ENCODE data around the gene SLC43A1. TPM values are rescaled to one million over a fixed set of nuclear protein-coding genes. Genes with fewer than 3 reads are reported as not detected.

SLC43A1 gene
- total and polyA plus RNA-seq, 2 experiments from 2014 or later = 19.6 to 49.7 TPM

DNA sequence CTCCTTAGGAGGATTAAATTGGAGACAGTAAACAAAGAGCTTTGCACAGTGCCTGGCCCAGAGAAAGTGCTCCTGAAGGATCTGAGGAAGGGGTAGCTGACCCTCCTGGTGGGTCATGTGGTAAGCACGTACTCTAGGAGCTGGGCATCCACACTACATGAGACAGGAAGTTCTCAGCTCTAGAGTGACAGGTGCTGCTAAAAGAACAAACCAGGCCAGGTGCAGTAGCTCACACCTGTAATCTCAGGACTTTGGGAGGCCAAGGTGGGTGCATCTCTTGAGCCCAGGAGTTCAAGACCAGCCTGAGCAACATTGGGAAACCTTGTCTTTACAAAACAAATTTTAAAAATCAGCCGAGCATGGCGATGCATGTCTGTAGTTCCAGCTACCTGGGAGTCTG, 13.1 kb downstream of the SLC43A1 start:
- Histone ChIP-seq H3K4me2 (no peak overlapping the region), H3K79me2 (replicated peaks; ENCODE audit: insufficient read depth) (peaks cover 28% of the 10 kb centered on the region), H3K36me3 (ENCODE audit: insufficient read depth) (no peaks in the 10 kb centered on the region), H3K27me3 (ENCODE audit: insufficient read depth) (no peaks in the 10 kb centered on the region), H3K4me3 (no peak overlapping the region), H4K20me1 (replicated peaks; ENCODE audit: insufficient read depth) (peaks cover 15% of the 10 kb centered on the region), H3K4me1 (ENCODE audit: insufficient read depth) (peaks cover 31% of the 10 kb centered on the region), H3F3A (replicated peaks; ENCODE audit: low read depth) (peaks cover 14% of the 10 kb centered on the region), H2AFZ (no peak overlapping the region), H3K9me2 (ENCODE audit: insufficient read depth) (no peaks in the 10 kb centered on the region), H3K27ac (ENCODE audit: low read depth) (no peak overlapping the region)
- DNase-seq (ENCODE audit: low spot score) = no peak
- no peak for TF ChIP-seq ZNF462 (CRISPR knock-in tag; IDR thresholded peaks at IDR 0.05)
- no peak for TF ChIP-seq ZNF114 (CRISPR knock-in tag; IDR thresholded peaks at IDR 0.05)
- no peak for TF ChIP-seq STAT1 (IDR thresholded peaks at IDR 0.05; ENCODE audit: unreplicated experiment)
- TF ChIP-seq EZH2phosphoT487 (IDR thresholded peaks at IDR 0.05; ENCODE audit: unreplicated experiment) = no peak
- TF ChIP-seq POLR2AphosphoS5 (IDR thresholded peaks at IDR 0.05; ENCODE audit: low read depth) = no peak
- no peak for TF ChIP-seq CTCF (conservative IDR thresholded peaks at IDR 0.05; ENCODE audit: low read depth in 2 of 2)
- no peak for TF ChIP-seq NANOG (IDR thresholded peaks at IDR 0.05; ENCODE audit: borderline replicate concordance)
- TF ChIP-seq ZNF331 (CRISPR knock-in tag; IDR thresholded peaks at IDR 0.05; ENCODE audit: low read depth) = no peak
- TF ChIP-seq CREB1 (CRISPR knock-in tag; IDR thresholded peaks at IDR 0.05; ENCODE audit: low read depth) = no peak
- TF ChIP-seq JUNB (IDR thresholded peaks at IDR 0.05; ENCODE audit: unreplicated experiment) = no peak
- TF ChIP-seq, protein P1, sequence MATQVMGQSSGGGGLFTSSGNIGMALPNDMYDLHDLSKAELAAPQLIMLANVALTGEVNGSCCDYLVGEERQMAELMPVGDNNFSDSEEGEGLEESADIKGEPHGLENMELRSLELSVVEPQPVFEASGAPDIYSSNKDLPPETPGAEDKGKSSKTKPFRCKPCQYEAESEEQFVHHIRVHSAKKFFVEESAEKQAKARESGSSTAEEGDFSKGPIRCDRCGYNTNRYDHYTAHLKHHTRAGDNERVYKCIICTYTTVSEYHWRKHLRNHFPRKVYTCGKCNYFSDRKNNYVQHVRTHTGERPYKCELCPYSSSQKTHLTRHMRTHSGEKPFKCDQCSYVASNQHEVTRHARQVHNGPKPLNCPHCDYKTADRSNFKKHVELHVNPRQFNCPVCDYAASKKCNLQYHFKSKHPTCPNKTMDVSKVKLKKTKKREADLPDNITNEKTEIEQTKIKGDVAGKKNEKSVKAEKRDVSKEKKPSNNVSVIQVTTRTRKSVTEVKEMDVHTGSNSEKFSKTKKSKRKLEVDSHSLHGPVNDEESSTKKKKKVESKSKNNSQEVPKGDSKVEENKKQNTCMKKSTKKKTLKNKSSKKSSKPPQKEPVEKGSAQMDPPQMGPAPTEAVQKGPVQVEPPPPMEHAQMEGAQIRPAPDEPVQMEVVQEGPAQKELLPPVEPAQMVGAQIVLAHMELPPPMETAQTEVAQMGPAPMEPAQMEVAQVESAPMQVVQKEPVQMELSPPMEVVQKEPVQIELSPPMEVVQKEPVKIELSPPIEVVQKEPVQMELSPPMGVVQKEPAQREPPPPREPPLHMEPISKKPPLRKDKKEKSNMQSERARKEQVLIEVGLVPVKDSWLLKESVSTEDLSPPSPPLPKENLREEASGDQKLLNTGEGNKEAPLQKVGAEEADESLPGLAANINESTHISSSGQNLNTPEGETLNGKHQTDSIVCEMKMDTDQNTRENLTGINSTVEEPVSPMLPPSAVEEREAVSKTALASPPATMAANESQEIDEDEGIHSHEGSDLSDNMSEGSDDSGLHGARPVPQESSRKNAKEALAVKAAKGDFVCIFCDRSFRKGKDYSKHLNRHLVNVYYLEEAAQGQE (IDR thresholded peaks at IDR 0.05; ENCODE audit: unreplicated experiment) = no peak
- TF ChIP-seq ETS1 (IDR thresholded peaks at IDR 0.05) = no peak
- TF ChIP-seq EZH2 (IDR thresholded peaks at IDR 0.05; ENCODE audit: low read depth, unreplicated experiment) = no peak
- H3K4me1 Mint-ChIP-seq = peaks cover 48% of the 10 kb centered on the region
- peaks cover 16% of the 10 kb centered on the region for H3K27me3 Mint-ChIP-seq (ENCODE audit: insufficient read depth, low read depth, poor library complexity)
- H3K27ac Mint-ChIP-seq = peak overlapping the region; percentile 74; the same call in 1 of the 2 replicates
- no peaks in the 10 kb centered on the region for H3K9me3 Mint-ChIP-seq
- no peak for ATAC-seq
- no peak overlapping the region for H3K4me3 Mint-ChIP-seq
- H3K36me3 Mint-ChIP-seq (ENCODE audit: low read depth) = peaks cover 52% of the 10 kb centered on the region
